HL-60/S4 treated with phorbol 12-myristate 13-acetate at 8.2 ng/mL for 4 days and 3 days (cell line): ENCODE data around the gene PET100.

ENCODE experiments used
- in situ Hi-C: fragments of 300-500 bp; cut with MboI; formaldehyde crosslinking; loops from 2 replicates; pipeline ENCODE4 v1.15.0; 2022; ENCODE audit warnings: low sequenced_read_pairs

Gene PET100

GRCh38 chr19:7629347-7630054, at the start of gene PET100, which contains the start of gene XAB2:
PET100 (plus strand) TSS chr19:7629793; CDS start chr19:7629834, 41 bp downstream.
XAB2 (minus strand) TSS chr19:7629545; CDS start chr19:7629527, 18 bp downstream.
- in situ Hi-C loops: no loop called here

- in situ Hi-C loops: no loop called here
Measured at GRCh38 chr19:7582446-7582845, 47.1 kb upstream of the PET100 start.

GRCh38 chr19:7589822-7590221, 39.8 kb upstream of the PET100 start:
- in situ Hi-C loops: no loop called here

GRCh38 chr19:7590256-7590655, 39.3 kb upstream of the PET100 start:
- in situ Hi-C loops: no loop called here

GRCh38 chr19:7595466-7596133, 34.0 kb upstream of the PET100 start, which contains the start of gene CAMSAP3:
CAMSAP3 (plus strand) TSS chr19:7595863; CDS start chr19:7596003, 140 bp downstream.
- in situ Hi-C loops: no loop called here

- in situ Hi-C loops: no loop called here
Measured at GRCh38 chr19:7596211-7596937, 33.2 kb upstream of the PET100 start.

GRCh38 chr19:7597689-7598088, 31.9 kb upstream of the PET100 start:
- in situ Hi-C loops: no loop called here

- in situ Hi-C loops: no loop called here
Measured at GRCh38 chr19:7598180-7598579, 31.4 kb upstream of the PET100 start.

GRCh38 chr19:7600721-7601120, 28.9 kb upstream of the PET100 start:
- in situ Hi-C loops: no loop called here

GRCh38 chr19:7602240-7602934, 27.2 kb upstream of the PET100 start:
- in situ Hi-C loops: no loop called here

- in situ Hi-C loops: no loop called here
Measured at GRCh38 chr19:7602935-7603497, 26.6 kb upstream of the PET100 start.

- in situ Hi-C loops: no loop called here
Measured at GRCh38 chr19:7603919-7604318, 25.7 kb upstream of the PET100 start.

- in situ Hi-C loops: no loop called here
Measured at GRCh38 chr19:7605490-7606222, 23.9 kb upstream of the PET100 start.

GRCh38 chr19:7606289-7606688, 23.3 kb upstream of the PET100 start:
- in situ Hi-C loops: no loop called here

GRCh38 chr19:7607212-7607873, 22.2 kb upstream of the PET100 start:
- in situ Hi-C loops: no loop called here

- in situ Hi-C loops: no loop called here
Measured at GRCh38 chr19:7607874-7608560, 21.6 kb upstream of the PET100 start.

- in situ Hi-C loops: no loop called here
Measured at GRCh38 chr19:7610491-7611240, 18.9 kb upstream of the PET100 start.
